ENCODE data around the gene KRTAP3-3.

The KRTAP3-3 gene

DNA sequence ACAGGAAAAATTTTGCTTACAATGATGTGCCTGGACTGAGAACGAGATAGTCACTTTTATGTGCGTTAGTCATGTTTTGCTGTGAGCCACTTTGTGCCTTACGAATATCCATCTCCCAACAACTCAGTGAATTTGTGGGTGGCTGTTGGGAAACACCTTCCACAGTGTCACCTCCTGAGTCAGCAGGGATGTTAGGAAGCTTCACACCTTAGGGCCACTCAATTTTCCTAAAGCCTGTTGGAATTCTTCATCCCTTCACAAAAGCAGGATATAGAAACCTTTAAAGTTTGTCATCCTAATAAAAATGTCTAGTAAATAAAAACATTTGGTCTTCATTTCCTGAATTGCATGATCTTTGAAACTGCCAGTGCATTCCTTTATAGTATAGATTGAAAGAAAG is 19.2 kb upstream of the KRTAP3-3 start:
- no peak overlapping the region for H3K4me2 ChIP-seq (ENCODE audit: insufficient read depth, low read length)
- H3K4me1 ChIP-seq (ENCODE audit: insufficient read depth, low read length) = no peaks in the 10 kb centered on the region
- H4K20me1 ChIP-seq (ENCODE audit: insufficient read depth, low read length) = no peaks in the 10 kb centered on the region
- no peaks in the 10 kb centered on the region for H3K79me2 ChIP-seq (ENCODE audit: insufficient read depth, low read length)
- H3K9me3 ChIP-seq (ENCODE audit: insufficient read depth, low read length, severe bottlenecking) = no peaks in the 10 kb centered on the region
- no peaks in the 10 kb centered on the region for H3K36me3 ChIP-seq (ENCODE audit: insufficient read depth, low read length)
- H3K4me3 ChIP-seq (ENCODE audit: low read depth in 1 of 2, low read length in 2 of 2) = no peak overlapping the region
- H3K27ac ChIP-seq (ENCODE audit: low read length) = no peak overlapping the region
- DNase-seq (no peak), ATAC-seq (ENCODE audit: insufficient read depth, low read depth) (no peak)
- H3K9ac ChIP-seq (ENCODE audit: low read depth, low read length) = no peak overlapping the region
- no peak for TF ChIP-seq EZH2 (IDR thresholded peaks at IDR 0.05; ENCODE audit: borderline replicate concordance, low read depth, low read length, severe bottlenecking)
- no peak for TF ChIP-seq CTCF (IDR thresholded peaks at IDR 0.05; ENCODE audit: borderline replicate concordance, extremely low read depth, low read length, poor library complexity, severe bottlenecking)
- peaks cover 20% of the 10 kb centered on the region for H3K27me3 ChIP-seq (ENCODE audit: insufficient read depth, low read length, poor library complexity)
- H2AFZ ChIP-seq (ENCODE audit: low read depth, low read length) = no peak overlapping the region

DNA sequence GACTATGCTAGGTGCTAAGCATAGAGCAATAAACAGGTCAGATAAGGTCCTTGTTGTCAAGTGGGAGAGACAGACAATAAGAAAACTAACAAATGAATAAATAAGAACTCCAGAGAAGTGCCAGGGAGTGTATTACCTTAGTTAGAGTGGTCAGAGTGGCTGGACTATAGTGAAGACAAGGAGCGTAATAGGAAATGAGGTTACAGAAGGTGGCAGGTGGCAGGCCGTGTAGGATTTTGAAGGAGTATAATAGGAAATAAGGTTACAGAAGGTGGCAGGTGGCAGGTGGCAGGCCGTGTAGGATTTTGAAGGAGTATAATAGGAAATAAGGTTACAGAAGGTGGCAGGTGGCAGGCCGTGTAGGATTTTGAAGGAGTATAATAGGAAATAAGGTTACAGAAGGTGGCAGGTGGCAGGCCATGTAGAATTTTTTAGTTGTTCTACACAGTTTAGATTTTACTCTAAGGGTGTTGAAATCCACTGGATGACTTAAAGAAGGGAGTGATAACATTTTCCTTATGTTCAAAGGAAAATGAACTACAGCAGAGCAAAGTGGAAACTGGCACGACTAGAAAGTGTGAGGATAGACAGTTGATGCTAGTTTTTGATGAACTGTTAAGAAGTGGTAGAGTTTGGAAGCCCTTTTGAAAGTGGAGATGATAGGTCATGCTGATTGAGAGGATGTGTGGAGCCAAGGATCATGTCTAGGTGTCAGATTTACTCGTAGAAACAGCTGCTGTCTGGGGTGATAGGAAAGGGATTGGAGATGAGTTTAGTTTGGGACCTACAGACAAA is 18.6 kb upstream of the KRTAP3-3 start:
- DNase-seq = no peak
- no peaks in the 10 kb centered on the region for H3K9me3 ChIP-seq (ENCODE audit: insufficient read depth, low read length, severe bottlenecking)
- TF ChIP-seq EZH2 (IDR thresholded peaks at IDR 0.05; ENCODE audit: borderline replicate concordance, low read depth, low read length, severe bottlenecking) = no peak
- no peak for TF ChIP-seq CTCF (IDR thresholded peaks at IDR 0.05; ENCODE audit: borderline replicate concordance, extremely low read depth, low read length, poor library complexity, severe bottlenecking)
- H2AFZ ChIP-seq (ENCODE audit: low read depth, low read length) = no peak overlapping the region
- H3K27ac ChIP-seq (ENCODE audit: low read length) = no peak overlapping the region
- H3K36me3 ChIP-seq (ENCODE audit: insufficient read depth, low read length) = no peaks in the 10 kb centered on the region
- H3K79me2 ChIP-seq (ENCODE audit: insufficient read depth, low read length) = no peaks in the 10 kb centered on the region
- H3K4me1 ChIP-seq (ENCODE audit: insufficient read depth, low read length) = no peaks in the 10 kb centered on the region
- H4K20me1 ChIP-seq (ENCODE audit: insufficient read depth, low read length) = no peaks in the 10 kb centered on the region
- H3K27me3 ChIP-seq (ENCODE audit: insufficient read depth, low read length, poor library complexity) = peaks cover 20% of the 10 kb centered on the region
- no peak for ATAC-seq (ENCODE audit: insufficient read depth, low read depth)
- no peak overlapping the region for H3K4me3 ChIP-seq (ENCODE audit: low read depth in 1 of 2, low read length in 2 of 2)
- no peak overlapping the region for H3K4me2 ChIP-seq (ENCODE audit: insufficient read depth, low read length)
- no peak overlapping the region for H3K9ac ChIP-seq (ENCODE audit: low read depth, low read length)

DNA sequence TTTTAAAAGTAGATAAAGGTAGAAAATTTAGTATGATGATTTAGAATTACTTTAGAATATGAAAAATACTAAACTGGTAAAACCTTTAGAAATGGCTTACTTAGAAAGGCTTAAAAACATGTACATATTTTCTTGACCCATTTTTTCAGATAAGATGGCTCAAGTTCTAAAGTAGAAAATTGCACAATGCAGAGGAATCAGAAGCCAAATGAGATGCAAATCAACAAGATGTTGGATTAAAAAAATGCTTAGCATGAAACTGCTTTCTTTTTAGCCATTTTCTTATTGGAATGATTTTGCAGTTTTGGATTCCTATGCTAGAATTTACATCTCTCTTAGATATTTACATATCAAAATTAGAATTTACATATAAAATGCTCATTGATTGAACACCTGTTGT is 16.5 kb upstream of the KRTAP3-3 start:
- TF ChIP-seq EZH2 (IDR thresholded peaks at IDR 0.05; ENCODE audit: borderline replicate concordance, low read depth, low read length, severe bottlenecking) (no peak), CTCF (IDR thresholded peaks at IDR 0.05; ENCODE audit: borderline replicate concordance, extremely low read depth, low read length, poor library complexity, severe bottlenecking) (no peak)
- no peak overlapping the region for H3K27ac ChIP-seq (ENCODE audit: low read length)

More for the DNA sequence above, 16.5 kb upstream of the KRTAP3-3 start:
- ATAC-seq (ENCODE audit: insufficient read depth, low read depth) = no peak
- no peak for DNase-seq
- Histone ChIP-seq H3K4me2 (ENCODE audit: insufficient read depth, low read length) (no peak overlapping the region), H3K9me3 (ENCODE audit: insufficient read depth, low read length, severe bottlenecking) (no peaks in the 10 kb centered on the region), H3K4me1 (ENCODE audit: insufficient read depth, low read length) (no peaks in the 10 kb centered on the region), H2AFZ (ENCODE audit: low read depth, low read length) (no peak overlapping the region), H3K27me3 (ENCODE audit: insufficient read depth, low read length, poor library complexity) (peaks cover 24% of the 10 kb centered on the region), H3K36me3 (ENCODE audit: insufficient read depth, low read length) (no peaks in the 10 kb centered on the region), H3K4me3 (ENCODE audit: low read depth in 1 of 2, low read length in 2 of 2) (no peak overlapping the region), H3K9ac (ENCODE audit: low read depth, low read length) (no peak overlapping the region), H4K20me1 (ENCODE audit: insufficient read depth, low read length) (no peaks in the 10 kb centered on the region), H3K79me2 (ENCODE audit: insufficient read depth, low read length) (no peaks in the 10 kb centered on the region)
